Memory B cell (primary cell): ENCODE results near the gene UNC80.
"Not testable (repeated sequence)": the region's sequence is repeated elsewhere in the genome, so short reads cannot be mapped to it uniquely, and the experiment has no call there.

Source experiments
- ATAC-seq: fragments of 150-1000 bp; cut with Tn5 transposase; 2 replicates; pipeline ENCODE4 v1.10.0; 2021; ENCODE audit warnings: low read depth, mild to moderate bottlenecking, moderate library complexity
- DNase-seq, 2 donors: peaks; one replicate each; pipeline ENCODE4 v3.0.0; 2022; ENCODE audit warnings: low spot score in 2 of 2
- H3K27ac Mint-ChIP-seq: one replicate; pipeline ENCODE4 v1.8.0; 2022; ENCODE audit warnings: mild to moderate bottlenecking, moderate library complexity, mixed read lengths
- H3K27me3 Mint-ChIP-seq: one replicate; pipeline ENCODE4 v1.8.0; 2022; ENCODE audit warnings: mixed read lengths
- H3K36me3 Mint-ChIP-seq: one replicate; pipeline ENCODE4 v1.8.0; 2022; ENCODE audit warnings: mild to moderate bottlenecking, mixed read lengths
- H3K4me1 Mint-ChIP-seq: one replicate; pipeline ENCODE4 v1.8.0; 2022; ENCODE audit warnings: mixed read lengths
- H3K4me3 Mint-ChIP-seq: one replicate; pipeline ENCODE4 v1.8.0; 2022; ENCODE audit warnings: mild to moderate bottlenecking, moderate library complexity, mixed read lengths
- H3K9me3 Mint-ChIP-seq: one replicate; pipeline ENCODE4 v1.8.0; 2022; ENCODE audit warnings: mixed read lengths

Gene UNC80

GRCh38 chr2:209787416-209787815 lies 15.8 kb downstream of the UNC80 start:
- Mint-ChIP-seq H3K36me3 (no peaks in the 10 kb centered on the region), H3K27ac (no peak overlapping the region), H3K4me3 (no peak overlapping the region), H3K4me1 (peaks cover 11% of the 10 kb centered on the region), H3K27me3 (no peaks in the 10 kb centered on the region), H3K9me3 (no peaks in the 10 kb centered on the region)
- DNase-seq (no peak), ATAC-seq (no peak)

- Mint-ChIP-seq H3K27ac (no peak overlapping the region), H3K4me1 (peaks cover 11% of the 10 kb centered on the region), H3K36me3 (no peaks in the 10 kb centered on the region), H3K9me3 (no peaks in the 10 kb centered on the region), H3K27me3 (no peaks in the 10 kb centered on the region), H3K4me3 (no peak overlapping the region)
- ATAC-seq (no peak), DNase-seq (no peak)
Measured at GRCh38 chr2:209788925-209789324, 17.3 kb downstream of the UNC80 start.

- Mint-ChIP-seq H3K9me3 (no peaks in the 10 kb centered on the region), H3K27ac (no peak overlapping the region), H3K36me3 (no peaks in the 10 kb centered on the region), H3K4me3 (peak overlapping the region; percentile 74), H3K4me1 (peaks cover 11% of the 10 kb centered on the region), H3K27me3 (no peaks in the 10 kb centered on the region)
- no peak for ATAC-seq
- no peak for DNase-seq
Measured at GRCh38 chr2:209790066-209790728, 18.6 kb downstream of the UNC80 start.

- Mint-ChIP-seq H3K4me1 (peaks cover 11% of the 10 kb centered on the region), H3K4me3 (no peak overlapping the region), H3K27ac (no peak overlapping the region), H3K36me3 (no peaks in the 10 kb centered on the region), H3K27me3 (no peaks in the 10 kb centered on the region), H3K9me3 (no peaks in the 10 kb centered on the region)
- no peak for ATAC-seq
- no peak for DNase-seq
Measured at GRCh38 chr2:209791151-209791550, 19.5 kb downstream of the UNC80 start.

- not testable (repeated sequence) for H3K27me3 Mint-ChIP-seq, H3K27ac Mint-ChIP-seq, ATAC-seq
Measured at GRCh38 chr2:209795425-209795824, 23.8 kb downstream of the UNC80 start.

GRCh38 chr2:209805351-209805750 lies 33.7 kb downstream of the UNC80 start:
- H3K4me3 Mint-ChIP-seq = no peak overlapping the region
- peaks cover 1% of the 10 kb centered on the region for H3K9me3 Mint-ChIP-seq
- H3K36me3 Mint-ChIP-seq = no peaks in the 10 kb centered on the region
- ATAC-seq (no peak), DNase-seq (no peak)
- H3K4me1 Mint-ChIP-seq = no peaks in the 10 kb centered on the region
- H3K27me3 Mint-ChIP-seq = no peaks in the 10 kb centered on the region
- H3K27ac Mint-ChIP-seq = no peak overlapping the region

More at GRCh38 chr2:209795425-209795824, 23.8 kb downstream of the UNC80 start:
- not testable (repeated sequence) for H3K36me3 Mint-ChIP-seq, H3K4me3 Mint-ChIP-seq, DNase-seq, H3K9me3 Mint-ChIP-seq, H3K4me1 Mint-ChIP-seq

GRCh38 chr2:209806318-209806717 lies 34.7 kb downstream of the UNC80 start:
- no peak overlapping the region for H3K4me3 Mint-ChIP-seq
- H3K4me1 Mint-ChIP-seq = no peaks in the 10 kb centered on the region
- DNase-seq (no peak), ATAC-seq (no peak)
- H3K27me3 Mint-ChIP-seq = no peaks in the 10 kb centered on the region
- H3K27ac Mint-ChIP-seq = no peak overlapping the region
- H3K9me3 Mint-ChIP-seq = peaks cover 1% of the 10 kb centered on the region
- H3K36me3 Mint-ChIP-seq = no peaks in the 10 kb centered on the region

- no peak for ATAC-seq
- DNase-seq = no peak
- H3K36me3 Mint-ChIP-seq = no peaks in the 10 kb centered on the region
- no peak overlapping the region for H3K27ac Mint-ChIP-seq
- H3K27me3 Mint-ChIP-seq = no peaks in the 10 kb centered on the region
- H3K4me3 Mint-ChIP-seq = no peak overlapping the region
- no peaks in the 10 kb centered on the region for H3K9me3 Mint-ChIP-seq
- H3K4me1 Mint-ChIP-seq = no peaks in the 10 kb centered on the region
Measured at GRCh38 chr2:209808521-209808920, 36.9 kb downstream of the UNC80 start.

- no peak for DNase-seq
- ATAC-seq = no peak
- no peaks in the 10 kb centered on the region for H3K9me3 Mint-ChIP-seq
Measured at GRCh38 chr2:209809256-209809655, 37.6 kb downstream of the UNC80 start.

GRCh38 chr2:209817844-209818271 lies 46.2 kb downstream of the UNC80 start:
- Mint-ChIP-seq H3K27ac (no peak overlapping the region), H3K4me3 (no peak overlapping the region), H3K36me3 (no peaks in the 10 kb centered on the region), H3K27me3 (no peaks in the 10 kb centered on the region), H3K4me1 (no peaks in the 10 kb centered on the region), H3K9me3 (peaks cover 5% of the 10 kb centered on the region)
- DNase-seq (no peak), ATAC-seq (no peak)

More at GRCh38 chr2:209809256-209809655, 37.6 kb downstream of the UNC80 start:
- no peak overlapping the region for H3K27ac Mint-ChIP-seq
- H3K27me3 Mint-ChIP-seq = no peaks in the 10 kb centered on the region
- H3K4me1 Mint-ChIP-seq = no peaks in the 10 kb centered on the region
- H3K36me3 Mint-ChIP-seq = no peaks in the 10 kb centered on the region
- no peak overlapping the region for H3K4me3 Mint-ChIP-seq

- no peaks in the 10 kb centered on the region for H3K4me1 Mint-ChIP-seq
- H3K36me3 Mint-ChIP-seq = no peaks in the 10 kb centered on the region
- no peak for DNase-seq
- H3K27me3 Mint-ChIP-seq = no peaks in the 10 kb centered on the region
- no peak for ATAC-seq
- H3K4me3 Mint-ChIP-seq = no peak overlapping the region
- peaks cover 5% of the 10 kb centered on the region for H3K9me3 Mint-ChIP-seq
- H3K27ac Mint-ChIP-seq = no peak overlapping the region
Measured at GRCh38 chr2:209818939-209819338, 47.3 kb downstream of the UNC80 start.

- H3K4me1 Mint-ChIP-seq = no peaks in the 10 kb centered on the region
- H3K27me3 Mint-ChIP-seq = no peaks in the 10 kb centered on the region
- H3K36me3 Mint-ChIP-seq = no peaks in the 10 kb centered on the region
- no peak overlapping the region for H3K4me3 Mint-ChIP-seq
- H3K27ac Mint-ChIP-seq = no peak overlapping the region
- ATAC-seq (no peak), DNase-seq (no peak)
- peaks cover 5% of the 10 kb centered on the region for H3K9me3 Mint-ChIP-seq
Measured at GRCh38 chr2:209821806-209822205, 50.2 kb downstream of the UNC80 start.

- H3K4me1 Mint-ChIP-seq = no peaks in the 10 kb centered on the region
- no peak for DNase-seq
- H3K36me3 Mint-ChIP-seq = no peaks in the 10 kb centered on the region
- H3K9me3 Mint-ChIP-seq = peaks cover 5% of the 10 kb centered on the region
- H3K4me3 Mint-ChIP-seq = no peak overlapping the region
- no peaks in the 10 kb centered on the region for H3K27me3 Mint-ChIP-seq
- no peak overlapping the region for H3K27ac Mint-ChIP-seq
- no peak for ATAC-seq
Measured at GRCh38 chr2:209823484-209823883, 51.9 kb downstream of the UNC80 start.

- Mint-ChIP-seq H3K4me1 (no peaks in the 10 kb centered on the region), H3K9me3 (peaks cover 5% of the 10 kb centered on the region), H3K27ac (no peak overlapping the region), H3K4me3 (no peak overlapping the region), H3K27me3 (no peaks in the 10 kb centered on the region), H3K36me3 (no peaks in the 10 kb centered on the region)
- DNase-seq (no peak), ATAC-seq (no peak)
Measured at GRCh38 chr2:209824391-209824790, 52.8 kb downstream of the UNC80 start.

GRCh38 chr2:209830722-209831465 lies 59.3 kb downstream of the UNC80 start:
- Mint-ChIP-seq H3K36me3 (no peaks in the 10 kb centered on the region), H3K4me3 (no peak overlapping the region), H3K27me3 (peaks cover 2% of the 10 kb centered on the region), H3K9me3 (no peaks in the 10 kb centered on the region), H3K27ac (no peak overlapping the region), H3K4me1 (no peaks in the 10 kb centered on the region)
- ATAC-seq (no peak), DNase-seq (no peak)
